Measurements from ENCODE around the gene CDK6. TPM values are rescaled to one million over a fixed set of nuclear protein-coding genes. Genes with fewer than 3 reads are reported as not detected.

The CDK6 gene
- total and polyA plus RNA-seq, 2 of the 8 experiments (the other 6 are each of a cell fraction or from before 2014, with no cell fraction given): 5.9 to 18.9 TPM

- FAIRE-seq (no peak), DNase-seq (ENCODE audit: low read depth in 1 of 2, low spot score in 2 of 2) (no peak)
- H3K14ac ChIP-seq (ENCODE audit: insufficient read length): no peak overlapping the region
- H3K23me2 ChIP-seq (ENCODE audit: low read depth, low read length): no peaks in the 10 kb centered on the region; the same call in 1 of the 2 replicates
- H3K23ac ChIP-seq (ENCODE audit: insufficient read length): no peak overlapping the region
- no peak overlapping the region for H2AFZ ChIP-seq (ENCODE audit: low read length)
- H3K4me2 ChIP-seq (ENCODE audit: insufficient read depth in 1 of 2, low read depth in 2 of 2, low read length in 2 of 2): no peak overlapping the region
- no peak overlapping the region for H3K4ac ChIP-seq (replicated peaks; ENCODE audit: insufficient read length, low read depth, low read length)
- POLR2A ChIA-PET (ENCODE audit: partially characterized antibody): no interaction called here
- H2BK12ac ChIP-seq (ENCODE audit: low read depth, low read length): no peak overlapping the region
- H2BK20ac ChIP-seq (ENCODE audit: low read length): no peak overlapping the region
- no peaks in the 10 kb centered on the region for H3K9me3 ChIP-seq (ENCODE audit: insufficient read depth in 2 of 2, low read depth in 1 of 2, low read length in 1 of 2)
- no peak overlapping the region for H2AK5ac ChIP-seq (ENCODE audit: low read depth, low read length)
- no peaks in the 10 kb centered on the region for H4K20me1 ChIP-seq (replicated peaks in 1 of 2; ENCODE audit: control insufficient read depth in 1 of 2, insufficient read depth in 2 of 2, low read length in 2 of 2)
- no peak overlapping the region for H4K8ac ChIP-seq (ENCODE audit: extremely low read depth, insufficient read depth, low read length)
- H3K27ac ChIP-seq (ENCODE audit: low read depth, low read length): no peak overlapping the region
- no peaks in the 10 kb centered on the region for H3K36me3 ChIP-seq (ENCODE audit: control insufficient read depth in 2 of 4, insufficient read depth in 4 of 4, low read length in 3 of 4)
- no peaks in the 10 kb centered on the region for H3K27me3 ChIP-seq (replicated peaks in 1 of 4; ENCODE audit: control insufficient read depth in 3 of 4, extremely low read depth in 1 of 4, insufficient read depth in 3 of 4, low read length in 3 of 4)
- no peak overlapping the region for H3K9ac ChIP-seq (replicated peaks in 1 of 4; ENCODE audit: extremely low read depth in 1 of 4, low read depth in 3 of 4, low read length in 3 of 4)
- no peak overlapping the region for H4K91ac ChIP-seq (replicated peaks; ENCODE audit: insufficient read length, low read length)
- no peaks in the 10 kb centered on the region for H3K79me1 ChIP-seq (ENCODE audit: low read depth, low read length)
- H2BK120ac ChIP-seq (replicated peaks; ENCODE audit: low read depth, low read length): no peak overlapping the region
- CTCF ChIA-PET (ENCODE audit: partially characterized antibody): interaction anchor here (1.1 kb wide), 1 partner anchor 15 kb away, joined by 3 read pairs; no protein-coding TSS in a partner anchor
- no peak overlapping the region for H2BK15ac ChIP-seq (ENCODE audit: low read length)
- H4K5ac ChIP-seq (ENCODE audit: insufficient read length, low read depth, low read length): no peak overlapping the region
- no peak overlapping the region for H3K4me3 ChIP-seq (ENCODE audit: extremely low read depth in 1 of 4, insufficient read depth in 2 of 4, low read depth in 3 of 4, low read length in 4 of 4)
- H3K18ac ChIP-seq (ENCODE audit: extremely low read depth, low read length): no peak overlapping the region
- no peak for TF ChIP-seq CBX5 (IDR thresholded peaks at IDR 0.05; ENCODE audit: low read depth, low read length)
- no peak for TF ChIP-seq POLR2A (IDR thresholded peaks at IDR 0.05; ENCODE audit: control extremely low read depth in 1 of 2, low read depth in 2 of 2, low read length in 2 of 2)
- no peak for TF ChIP-seq SUZ12 (IDR thresholded peaks at IDR 0.05; ENCODE audit: low read length)
- no peak for TF ChIP-seq SIRT6 (IDR thresholded peaks at IDR 0.05; ENCODE audit: low read length)
- no peak for TF ChIP-seq EP300 (IDR thresholded peaks at IDR 0.05; ENCODE audit: borderline replicate concordance in 1 of 2, low read depth in 2 of 2, low read length in 2 of 2)
- TF ChIP-seq TBP (IDR thresholded peaks at IDR 0.05; ENCODE audit: low read depth, low read length): no peak
- no peak for TF ChIP-seq SP1 (IDR thresholded peaks at IDR 0.05; ENCODE audit: low read depth, low read length)
- no peak for TF ChIP-seq JUN (IDR thresholded peaks at IDR 0.05; ENCODE audit: low read depth, low read length)
- TF ChIP-seq GTF2F1 (IDR thresholded peaks at IDR 0.05; ENCODE audit: borderline replicate concordance, low read depth, low read length): no peak
- H3K4me1 ChIP-seq (replicated peaks in 1 of 4; ENCODE audit: control insufficient read depth in 3 of 4, insufficient read depth in 4 of 4, low read length in 3 of 4): no peaks in the 10 kb centered on the region
- H2BK5ac ChIP-seq (ENCODE audit: low read depth, low read length): no peak overlapping the region
- no peaks in the 10 kb centered on the region for H3K79me2 ChIP-seq (ENCODE audit: control insufficient read depth in 1 of 2, insufficient read depth in 2 of 2, low read length in 2 of 2)
- H3K56ac ChIP-seq (replicated peaks; ENCODE audit: insufficient read length, low read depth, low read length): no peak overlapping the region
Observed at GRCh38 chr7:92668564-92668963, 167.8 kb downstream of the CDK6 start.

All from H1 (cell line).